Nephron (organoid): Measurements from ENCODE around the gene CES3.

ENCODE experiments used
- H3K27ac Mint-ChIP-seq, 3 experiments: 2 replicates each; pipeline ENCODE4 v1.8.0; 2020; ENCODE audit warnings: mixed read lengths in 3 of 3, mild to moderate bottlenecking in 2 of 3, moderate library complexity in 1 of 3
- H3K27me3 Mint-ChIP-seq: 2 replicates; pipeline ENCODE4 v1.8.0; 2021; ENCODE audit warnings: low read depth, mild to moderate bottlenecking, moderate library complexity, mixed read lengths
- H3K36me3 Mint-ChIP-seq: 2 replicates; pipeline ENCODE4 v1.8.0; 2020; ENCODE audit warnings: low read depth, mixed read lengths
- H3K4me1 Mint-ChIP-seq: 2 replicates; pipeline ENCODE4 v1.8.0; 2020; ENCODE audit warnings: mixed read lengths
- H3K4me3 Mint-ChIP-seq, 3 experiments: 2 replicates each; pipeline ENCODE4 v1.8.0; 2020; ENCODE audit warnings: mild to moderate bottlenecking in 3 of 3, mixed read lengths in 3 of 3, moderate library complexity in 2 of 3
- H3K9me3 Mint-ChIP-seq: 2 replicates; pipeline ENCODE4 v1.8.0; 2020; ENCODE audit warnings: mixed read lengths
- TF ChIP-seq, protein P1 (sequence below), 3 experiments: fragments of 200-600 bp; sonication (generic); IDR thresholded peaks; one replicate each; pipeline ENCODE4 v1.5.0; 2021; ENCODE audit warnings: antibody characterized with exemption in 3 of 3; ENCODE audit not compliant: unreplicated experiment in 3 of 3

Gene CES3

DNA sequence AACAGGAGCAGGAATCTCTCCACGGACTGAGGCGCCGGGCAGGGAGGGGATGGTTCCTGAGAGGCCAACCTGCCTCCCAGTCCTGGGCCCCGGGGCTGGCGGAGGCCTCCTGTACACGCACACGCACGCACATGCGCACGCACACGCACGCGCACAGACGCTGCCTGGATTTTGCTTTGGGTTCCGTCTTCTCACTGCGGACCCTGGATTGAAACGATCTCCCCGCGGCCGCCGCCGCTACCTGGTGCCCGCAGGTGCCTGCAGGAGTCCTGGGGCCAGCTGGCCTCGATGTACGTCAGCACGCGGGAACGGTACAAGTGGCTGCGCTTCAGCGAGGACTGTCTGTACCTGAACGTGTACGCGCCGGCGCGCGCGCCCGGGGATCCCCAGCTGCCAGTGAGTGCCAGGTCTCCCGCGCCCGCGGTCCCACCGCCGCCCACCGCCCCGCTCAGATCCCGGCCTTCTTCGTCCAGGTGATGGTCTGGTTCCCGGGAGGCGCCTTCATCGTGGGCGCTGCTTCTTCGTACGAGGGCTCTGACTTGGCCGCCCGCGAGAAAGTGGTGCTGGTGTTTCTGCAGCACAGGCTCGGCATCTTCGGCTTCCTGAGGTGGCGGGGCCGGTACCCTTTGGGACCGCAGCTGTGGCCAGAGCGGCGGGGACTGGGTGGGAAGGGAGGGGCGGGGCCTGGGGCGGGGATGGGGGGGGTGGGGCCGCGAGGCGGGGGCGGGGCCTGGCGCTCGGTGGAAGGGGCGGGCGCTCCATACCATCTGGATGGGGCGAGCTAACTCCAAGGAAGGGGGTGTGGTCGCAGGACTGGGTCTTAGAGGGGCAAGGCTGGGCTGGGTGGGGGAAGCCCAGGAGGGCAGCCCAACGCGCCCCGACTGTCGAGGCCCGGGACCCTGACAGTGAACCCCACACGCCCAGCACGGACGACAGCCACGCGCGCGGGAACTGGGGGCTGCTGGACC lies 39.6 kb downstream of the CES3 start:
- Mint-ChIP-seq H3K36me3 (peaks cover 3% of the 10 kb centered on the region), H3K9me3 (no peaks in the 10 kb centered on the region), H3K4me1 (peaks cover 19% of the 10 kb centered on the region), H3K4me3 (peak overlapping the region; percentile 73 to 83 (median 82)), H3K27ac (peak overlapping the region in 2 of 3 experiments; percentile 25 to 44), H3K27me3 (peaks cover 55% of the 10 kb centered on the region)
- TF ChIP-seq, protein P1, sequence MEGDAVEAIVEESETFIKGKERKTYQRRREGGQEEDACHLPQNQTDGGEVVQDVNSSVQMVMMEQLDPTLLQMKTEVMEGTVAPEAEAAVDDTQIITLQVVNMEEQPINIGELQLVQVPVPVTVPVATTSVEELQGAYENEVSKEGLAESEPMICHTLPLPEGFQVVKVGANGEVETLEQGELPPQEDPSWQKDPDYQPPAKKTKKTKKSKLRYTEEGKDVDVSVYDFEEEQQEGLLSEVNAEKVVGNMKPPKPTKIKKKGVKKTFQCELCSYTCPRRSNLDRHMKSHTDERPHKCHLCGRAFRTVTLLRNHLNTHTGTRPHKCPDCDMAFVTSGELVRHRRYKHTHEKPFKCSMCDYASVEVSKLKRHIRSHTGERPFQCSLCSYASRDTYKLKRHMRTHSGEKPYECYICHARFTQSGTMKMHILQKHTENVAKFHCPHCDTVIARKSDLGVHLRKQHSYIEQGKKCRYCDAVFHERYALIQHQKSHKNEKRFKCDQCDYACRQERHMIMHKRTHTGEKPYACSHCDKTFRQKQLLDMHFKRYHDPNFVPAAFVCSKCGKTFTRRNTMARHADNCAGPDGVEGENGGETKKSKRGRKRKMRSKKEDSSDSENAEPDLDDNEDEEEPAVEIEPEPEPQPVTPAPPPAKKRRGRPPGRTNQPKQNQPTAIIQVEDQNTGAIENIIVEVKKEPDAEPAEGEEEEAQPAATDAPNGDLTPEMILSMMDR (IDR thresholded peaks at IDR 0.05; ENCODE audit: unreplicated experiment in 3 of 3), result no peak

GRCh38 chr16:67001726-67002125 lies 40.7 kb downstream of the CES3 start:
- Mint-ChIP-seq H3K4me1 (peaks cover 19% of the 10 kb centered on the region), H3K27ac (peak overlapping the region in 1 of 3 experiments; percentile 17), H3K9me3 (no peaks in the 10 kb centered on the region), H3K27me3 (peaks cover 59% of the 10 kb centered on the region), H3K4me3 (peak overlapping the region; percentile 31 to 73 (median 47)), H3K36me3 (peaks cover 3% of the 10 kb centered on the region)
- TF ChIP-seq, protein P1 (IDR thresholded peaks at IDR 0.05; ENCODE audit: unreplicated experiment in 3 of 3), result no peak

DNA sequence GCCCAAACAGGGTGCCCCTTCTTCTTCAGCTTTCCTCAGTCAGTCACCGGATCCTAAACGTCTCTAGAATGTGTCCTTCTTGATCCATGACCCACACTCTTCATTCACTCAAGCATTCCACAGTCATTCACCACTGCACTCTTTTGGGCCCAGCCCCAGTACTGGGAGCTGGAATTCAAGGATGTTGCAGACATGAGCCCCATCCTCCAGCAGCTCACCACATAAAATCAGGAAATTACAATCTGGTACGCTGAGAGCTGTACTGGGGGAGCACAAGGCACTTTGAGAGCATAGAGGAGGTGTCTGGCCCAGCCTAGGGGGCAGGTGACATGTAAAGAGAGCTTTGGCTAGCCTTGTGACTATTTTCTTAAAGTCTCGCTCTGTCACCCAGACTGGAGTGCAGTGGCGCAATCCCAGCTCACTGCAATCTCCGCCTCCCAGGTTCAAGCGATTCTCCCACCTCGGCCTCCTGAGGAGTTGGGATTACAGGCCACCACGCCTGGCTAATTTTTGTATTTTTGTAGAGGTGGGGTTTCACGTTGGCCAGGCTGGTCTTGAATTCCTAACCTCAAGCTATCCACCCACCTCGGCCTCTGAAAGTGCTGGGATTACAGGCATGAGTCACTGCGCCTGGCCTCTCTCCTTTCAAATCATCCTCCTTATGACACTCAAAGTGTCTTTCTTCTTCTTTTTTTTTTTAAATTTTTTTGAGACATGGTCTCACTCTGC lies 46.0 kb downstream of the CES3 start:
- Mint-ChIP-seq H3K9me3 (no peaks in the 10 kb centered on the region), H3K36me3 (peaks cover 3% of the 10 kb centered on the region), H3K4me3 (no peak overlapping the region), H3K27ac (no peak overlapping the region), H3K4me1 (no peaks in the 10 kb centered on the region), H3K27me3 (peaks cover 39% of the 10 kb centered on the region)
- TF ChIP-seq, protein P1 (IDR thresholded peaks at IDR 0.05; ENCODE audit: unreplicated experiment in 3 of 3), result no peak

DNA sequence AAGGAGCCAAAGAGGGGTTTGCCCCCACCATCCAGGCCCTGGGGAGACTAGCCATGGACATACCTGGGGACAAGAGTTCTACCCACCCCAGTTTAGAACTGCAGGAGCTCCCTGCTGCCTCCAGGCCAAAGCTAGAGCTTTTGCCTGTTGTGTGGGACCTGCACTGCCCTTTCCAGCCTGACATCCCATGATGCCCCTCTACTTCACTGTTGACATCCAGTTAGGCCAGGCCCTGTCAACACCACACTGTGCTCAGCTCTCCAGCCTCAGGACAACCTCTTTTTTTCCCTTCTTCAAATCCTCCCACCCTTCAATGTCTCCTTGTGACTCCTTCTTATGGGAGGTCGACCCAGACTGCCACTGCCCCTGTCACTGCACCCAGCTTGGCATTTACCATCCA lies 48.1 kb downstream of the CES3 start:
- H3K4me3 Mint-ChIP-seq, result no peak overlapping the region
- H3K9me3 Mint-ChIP-seq, result no peaks in the 10 kb centered on the region
- H3K27me3 Mint-ChIP-seq, result peaks cover 19% of the 10 kb centered on the region
- peaks cover 8% of the 10 kb centered on the region for H3K4me1 Mint-ChIP-seq
- peak overlapping the region in 1 of 3 experiments; percentile 55 for H3K27ac Mint-ChIP-seq
- TF ChIP-seq, protein P1 (IDR thresholded peaks at IDR 0.05; ENCODE audit: unreplicated experiment in 3 of 3), result no peak
- no peaks in the 10 kb centered on the region for H3K36me3 Mint-ChIP-seq

GRCh38 chr16:67011274-67011673 lies 50.2 kb downstream of the CES3 start:
- TF ChIP-seq, protein P1 (IDR thresholded peaks at IDR 0.05; ENCODE audit: unreplicated experiment in 3 of 3), result no peak
- H3K4me3 Mint-ChIP-seq, result no peak overlapping the region
- no peaks in the 10 kb centered on the region for H3K36me3 Mint-ChIP-seq
- H3K4me1 Mint-ChIP-seq, result peaks cover 26% of the 10 kb centered on the region
- H3K9me3 Mint-ChIP-seq, result no peaks in the 10 kb centered on the region
- H3K27me3 Mint-ChIP-seq, result peaks cover 10% of the 10 kb centered on the region
- peak overlapping the region in 2 of 3 experiments; percentile 19 to 23 for H3K27ac Mint-ChIP-seq
